HEK293 (cell line): ENCODE measurements around the gene TCEA2.
A peak's percentile ranks its signal among the peaks of the same experiment; 100 is the strongest.

Experiments used
- CTCF ChIA-PET: fragments of 350-600 bp; formaldehyde crosslinking; extraction: SDS; loops from one replicate; lab custom pipeline; 2021; ENCODE audit warnings: antibody characterized with exemption; lab: Yijun Ruan, JAX
- POLR2A ChIA-PET: fragments of 300-600 bp; formaldehyde crosslinking; extraction: SDS; loops from one replicate; lab custom pipeline; 2020; ENCODE audit warnings: antibody characterized with exemption, inconsistent platforms; lab: Yijun Ruan, JAX
- H3K27ac ChIP-seq: fragments of 200-500 bp; sonication (Bioruptor generic); 2 replicates; pipeline ENCODE4 v1.5.1; 2014; ENCODE audit warnings: low read depth, low read length, control low read depth, inconsistent platforms; ENCODE audit errors: extremely low read depth
- H3K36me3 ChIP-seq, 2 experiments: fragments of 200-500 bp in 1 of 2; sonication (Bioruptor generic) in 1 of 2; 1 replicate in 1 of 2; 2 replicates in 1 of 2; pipeline ENCODE4 v1.5.1; 2014 to 2017; ENCODE audit warnings: inconsistent platforms in 2 of 2, low read length in 2 of 2; ENCODE audit not compliant: control insufficient read depth in 2 of 2, insufficient read depth in 1 of 2
- H3K4me1 ChIP-seq: fragments of 200-500 bp; sonication (Bioruptor generic); 2 replicates; pipeline ENCODE4 v1.5.1; 2014; ENCODE audit warnings: mild to moderate bottlenecking, low read length, inconsistent platforms; ENCODE audit not compliant: control insufficient read depth, insufficient read depth
- H3K4me3 ChIP-seq: 2 replicates; pipeline ENCODE4 v1.5.1; 2011; ENCODE audit warnings: low read depth, mild to moderate bottlenecking, control low read depth, low read length, moderate library complexity
- H3K9me3 ChIP-seq: fragments of 200-500 bp; sonication (Bioruptor generic); 2 replicates; pipeline ENCODE4 v1.5.1; 2014; ENCODE audit warnings: low read depth, low read length, inconsistent platforms; ENCODE audit not compliant: control insufficient read depth, insufficient read depth
- CTCF ChIP-seq: fragments of 450-650 bp; formaldehyde crosslinking; IDR thresholded peaks from 2 replicates; pipeline ENCODE4 v1.5.1; 2016; ENCODE audit warnings: missing biosample characterization, missing genetic modification characterization
- GLIS1 ChIP-seq: fragments of 450-650 bp; formaldehyde crosslinking; IDR thresholded peaks from 2 replicates; pipeline ENCODE4 v1.5.1; 2016; ENCODE audit warnings: missing biosample characterization, missing genetic modification characterization
- GLIS2 ChIP-seq: fragments of 450-650 bp; formaldehyde crosslinking; IDR thresholded peaks from 2 replicates; pipeline ENCODE4 v1.5.1; 2016; ENCODE audit warnings: missing biosample characterization, missing genetic modification characterization
- HIC1 ChIP-seq: fragments of 450-650 bp; formaldehyde crosslinking; IDR thresholded peaks from 2 replicates; pipeline ENCODE4 v1.5.1; 2016; ENCODE audit warnings: missing biosample characterization, missing genetic modification characterization
- HOXA7 ChIP-seq: sonication (generic); formaldehyde crosslinking; IDR thresholded peaks from 2 replicates; pipeline ENCODE4 v1.8.1; 2022; ENCODE audit warnings: missing genetic modification reagents, borderline replicate concordance
- KLF10 ChIP-seq: fragments of 450-650 bp; IDR thresholded peaks from 2 replicates; pipeline ENCODE4 v1.5.1; 2018; ENCODE audit warnings: missing biosample characterization, mild to moderate bottlenecking, missing genetic modification characterization
- KLF17 ChIP-seq: fragments of 450-650 bp; formaldehyde crosslinking; IDR thresholded peaks from 2 replicates; pipeline ENCODE4 v1.5.1; 2016; ENCODE audit warnings: missing biosample characterization, missing genetic modification characterization
- PATZ1 ChIP-seq: fragments of 450-650 bp; formaldehyde crosslinking; IDR thresholded peaks from 2 replicates; pipeline ENCODE4 v1.5.1; 2016; ENCODE audit warnings: missing biosample characterization, missing genetic modification characterization
- ZBTB10 ChIP-seq: fragments of 450-650 bp; formaldehyde crosslinking; IDR thresholded peaks from 2 replicates; pipeline ENCODE4 v1.5.1; 2016; ENCODE audit warnings: missing biosample characterization, missing genetic modification characterization
- ZBTB20 ChIP-seq: fragments of 450-650 bp; formaldehyde crosslinking; IDR thresholded peaks from 2 replicates; pipeline ENCODE4 v1.5.1; 2016; ENCODE audit warnings: missing biosample characterization, missing genetic modification characterization
- ZBTB48 ChIP-seq: fragments of 450-650 bp; formaldehyde crosslinking; IDR thresholded peaks from 2 replicates; pipeline ENCODE4 v1.5.1; 2016; ENCODE audit warnings: missing biosample characterization, missing genetic modification characterization
- ZBTB8A ChIP-seq: fragments of 450-650 bp; formaldehyde crosslinking; IDR thresholded peaks from 2 replicates; pipeline ENCODE4 v1.5.1; 2016; ENCODE audit warnings: missing biosample characterization, missing genetic modification characterization
- ZFP69B ChIP-seq: fragments of 450-650 bp; formaldehyde crosslinking; IDR thresholded peaks from 2 replicates; pipeline ENCODE4 v1.5.1; 2016; ENCODE audit warnings: missing biosample characterization, missing genetic modification characterization
- ZIC2 ChIP-seq: fragments of 450-650 bp; formaldehyde crosslinking; IDR thresholded peaks from 2 replicates; pipeline ENCODE4 v1.5.1; 2016; ENCODE audit warnings: missing biosample characterization, missing genetic modification characterization
- ZNF214 ChIP-seq: fragments of 450-650 bp; formaldehyde crosslinking; IDR thresholded peaks from 2 replicates; pipeline ENCODE4 v1.5.1; 2017; ENCODE audit warnings: missing biosample characterization, mild to moderate bottlenecking, missing genetic modification characterization, borderline replicate concordance
- ZNF24 ChIP-seq: fragments of 450-650 bp; formaldehyde crosslinking; IDR thresholded peaks from 2 replicates; pipeline ENCODE4 v1.5.1; 2016; ENCODE audit warnings: missing biosample characterization, missing genetic modification characterization
- ZNF274 ChIP-seq, 2 experiments: fragments of 200-500 bp in 1 of 2; fragments of 450-650 bp in 1 of 2; sonication (Bioruptor generic) in 1 of 2; formaldehyde crosslinking in 1 of 2; IDR thresholded peaks; 2 replicates each; pipeline versions ENCODE4 v1.5.1 to v1.6.1; 2014 to 2016; ENCODE audit warnings: borderline replicate concordance in 1 of 2, inconsistent platforms in 1 of 2, low read length in 1 of 2, missing biosample characterization in 1 of 2, missing genetic modification characterization in 1 of 2
- ZNF341 ChIP-seq: fragments of 450-650 bp; formaldehyde crosslinking; IDR thresholded peaks from 2 replicates; pipeline ENCODE4; 2016; ENCODE audit warnings: low read depth, missing biosample characterization, missing genetic modification characterization
- ZNF398 ChIP-seq: fragments of 450-650 bp; formaldehyde crosslinking; IDR thresholded peaks from 2 replicates; pipeline ENCODE4 v1.5.1; 2017; ENCODE audit warnings: missing biosample characterization, missing genetic modification characterization
- ZNF561 ChIP-seq: fragments of 450-650 bp; IDR thresholded peaks from 2 replicates; pipeline ENCODE4 v1.5.1; 2018; ENCODE audit warnings: missing biosample characterization, missing genetic modification characterization, borderline replicate concordance
- ZNF664 ChIP-seq: fragments of 450-650 bp; formaldehyde crosslinking; IDR thresholded peaks from 2 replicates; pipeline ENCODE4 v1.5.1; 2016; ENCODE audit warnings: missing biosample characterization, missing genetic modification characterization
- ZNF704 ChIP-seq: fragments of 450-650 bp; formaldehyde crosslinking; IDR thresholded peaks from 2 replicates; pipeline ENCODE4 v1.5.1; 2016; ENCODE audit warnings: missing biosample characterization, missing genetic modification characterization

TCEA2 gene

GRCh38 chr20:64053841-64054661 is 8.9 kb upstream of the TCEA2 start:
- no peaks in the 10 kb centered on the region for H3K9me3 ChIP-seq
- ChIA-PET POLR2A (interaction anchor here (0.8 to 2.2 kb wide), 6 partner anchors 9 to 480 kb away, joined by 3 to 16 read pairs (median 4); partner anchors contain the start of genes HELZ2, PRPF6, TCEA2 and UCKL1), CTCF (interaction anchor here (0.6 to 3.0 kb wide), 9 partner anchors 10 to 335 kb away, joined by 3 to 19 read pairs (median 4); partner anchors contain the start of genes C20orf204 and PRPF6)
- no peak overlapping the region for H3K27ac ChIP-seq
- H3K4me3 ChIP-seq: no peak overlapping the region
- H3K4me1 ChIP-seq: peaks cover 6% of the 10 kb centered on the region
- H3K36me3 ChIP-seq: no peaks in the 10 kb centered on the region
- TF ChIP-seq HOXA7 (CRISPR knock-in tag) (no peak), KLF10 (tag by site-specific recombination) (no peak), ZNF398 (tag by site-specific recombination) (peak; percentile 21; the same call in 1 of the 2 replicates), ZBTB8A (tag by site-specific recombination) (peak; percentile 44; the same call in 1 of the 2 replicates), ZNF561 (no peak), ZFP69B (tag by site-specific recombination) (0 out of 2 replicates have a peak, but pooled peaks have one; percentile 33), ZNF704 (no peak), ZIC2 (peak; percentile 52), ZBTB48 (peak; percentile 54; the same call in 1 of the 2 replicates), ZNF664 (tag by site-specific recombination) (no peak), GLIS1 (tag by site-specific recombination) (peak; percentile 83), GLIS2 (tag by site-specific recombination) (peak; percentile 57; the same call in 1 of the 2 replicates), CTCF (peak; percentile 60; the same call in 1 of the 2 replicates), PATZ1 (tag by site-specific recombination) (peak; percentile 18; the same call in 1 of the 2 replicates), HIC1 (tag by site-specific recombination) (0 out of 2 replicates have a peak, but pooled peaks have one; percentile 19), ZBTB20 (tag by site-specific recombination) (peak; percentile 22; the same call in 1 of the 2 replicates), ZNF24 (tag by site-specific recombination) (no peak), ZBTB10 (tag by site-specific recombination) (0 out of 2 replicates have a peak, but pooled peaks have one; percentile 4), ZNF214 (tag by site-specific recombination) (no peak), ZNF341 (peak; percentile 75), ZNF274 (IDR thresholded peaks at IDR 0.05; ENCODE audit: low read length) (no peak), ZNF274 (tag by site-specific recombination; IDR thresholded peaks at IDR 0.05; ENCODE audit: borderline replicate concordance) (no peak), KLF17 (tag by site-specific recombination) (no peak)
